ENCODE measurements around the gene CEPT1.

DNA sequence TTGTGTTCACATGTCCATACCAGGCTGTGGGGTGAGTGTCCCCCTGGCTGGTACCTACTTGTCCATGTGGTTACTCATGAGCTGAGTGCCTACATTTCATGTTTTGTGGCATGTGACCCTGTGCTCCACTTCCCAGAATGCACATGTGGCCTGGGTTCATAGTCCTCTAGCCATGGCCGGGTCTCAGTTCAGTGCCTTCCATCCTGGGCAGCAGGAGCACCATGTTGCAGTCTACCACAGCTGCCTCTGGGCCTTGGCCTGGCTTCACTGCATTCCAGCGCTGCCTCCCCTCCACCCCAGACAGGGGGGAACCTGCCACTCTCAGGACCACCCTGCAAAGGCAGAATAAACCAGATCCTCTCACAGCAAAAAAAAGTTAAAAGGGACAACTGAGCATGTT is 5.5 kb downstream of the CEPT1 start:
- TF ChIP-seq, protein P1, sequence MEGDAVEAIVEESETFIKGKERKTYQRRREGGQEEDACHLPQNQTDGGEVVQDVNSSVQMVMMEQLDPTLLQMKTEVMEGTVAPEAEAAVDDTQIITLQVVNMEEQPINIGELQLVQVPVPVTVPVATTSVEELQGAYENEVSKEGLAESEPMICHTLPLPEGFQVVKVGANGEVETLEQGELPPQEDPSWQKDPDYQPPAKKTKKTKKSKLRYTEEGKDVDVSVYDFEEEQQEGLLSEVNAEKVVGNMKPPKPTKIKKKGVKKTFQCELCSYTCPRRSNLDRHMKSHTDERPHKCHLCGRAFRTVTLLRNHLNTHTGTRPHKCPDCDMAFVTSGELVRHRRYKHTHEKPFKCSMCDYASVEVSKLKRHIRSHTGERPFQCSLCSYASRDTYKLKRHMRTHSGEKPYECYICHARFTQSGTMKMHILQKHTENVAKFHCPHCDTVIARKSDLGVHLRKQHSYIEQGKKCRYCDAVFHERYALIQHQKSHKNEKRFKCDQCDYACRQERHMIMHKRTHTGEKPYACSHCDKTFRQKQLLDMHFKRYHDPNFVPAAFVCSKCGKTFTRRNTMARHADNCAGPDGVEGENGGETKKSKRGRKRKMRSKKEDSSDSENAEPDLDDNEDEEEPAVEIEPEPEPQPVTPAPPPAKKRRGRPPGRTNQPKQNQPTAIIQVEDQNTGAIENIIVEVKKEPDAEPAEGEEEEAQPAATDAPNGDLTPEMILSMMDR (IDR thresholded peaks at IDR 0.05; ENCODE audit: insufficient read depth, low read length, poor library complexity, severe bottlenecking), result no peak
- no peak for TF ChIP-seq EZH2phosphoT487 (conservative IDR thresholded peaks at IDR 0.05; ENCODE audit: low read length)
